Glutamatergic neuron (in vitro differentiated cells): ENCODE measurements around the gene CRB1. TPM values are rescaled to one million over a fixed set of nuclear protein-coding genes. Genes with fewer than 3 reads are reported as not detected.

Source experiments
- DNase-seq: peaks from one replicate; pipeline ENCODE4 v3.0.0; 2022
- H3K27ac Mint-ChIP-seq: one replicate; pipeline ENCODE4 v1.8.0; 2020; ENCODE audit warnings: mild to moderate bottlenecking, mixed read lengths, inconsistent platforms; ENCODE audit not compliant: unreplicated experiment
- H3K27me3 Mint-ChIP-seq: one replicate; pipeline ENCODE4 v1.8.0; 2020; ENCODE audit warnings: mild to moderate bottlenecking, moderate library complexity, mixed read lengths, inconsistent platforms; ENCODE audit not compliant: unreplicated experiment
- H3K36me3 Mint-ChIP-seq: one replicate; pipeline ENCODE4 v1.8.0; 2020; ENCODE audit warnings: mild to moderate bottlenecking, mixed read lengths, inconsistent platforms; ENCODE audit not compliant: unreplicated experiment
- H3K4me1 Mint-ChIP-seq: one replicate; pipeline ENCODE4 v1.8.0; 2020; ENCODE audit warnings: mild to moderate bottlenecking, low read depth, mixed read lengths, inconsistent platforms; ENCODE audit not compliant: unreplicated experiment
- H3K4me3 Mint-ChIP-seq: one replicate; pipeline ENCODE4 v1.8.0; 2020; ENCODE audit warnings: mild to moderate bottlenecking, mixed read lengths, inconsistent platforms; ENCODE audit not compliant: unreplicated experiment
- H3K9me3 Mint-ChIP-seq: one replicate; pipeline ENCODE4 v1.8.0; 2020; ENCODE audit warnings: mild to moderate bottlenecking, moderate library complexity, mixed read lengths, inconsistent platforms; ENCODE audit not compliant: unreplicated experiment
- CTCF ChIP-seq: fragments of 200-600 bp; sonication (generic); IDR thresholded peaks from one replicate; pipeline ENCODE4 v1.5.0; 2021; ENCODE audit not compliant: partially characterized antibody, unreplicated experiment
- total RNA-seq: library from RNA; stranded (reverse); fragmentation: NEBNext Ultra II Directional; extraction: Animal tissue kit (Norgen Biotek cat#: 25700); gene quantifications from one replicate; pipeline ENCODE4 v1.2.1, GENCODE V29; 2021; ENCODE audit not compliant: unreplicated experiment

Gene CRB1
- total RNA-seq, 1 donor from 2014 or later, result 7.3 TPM

DNA sequence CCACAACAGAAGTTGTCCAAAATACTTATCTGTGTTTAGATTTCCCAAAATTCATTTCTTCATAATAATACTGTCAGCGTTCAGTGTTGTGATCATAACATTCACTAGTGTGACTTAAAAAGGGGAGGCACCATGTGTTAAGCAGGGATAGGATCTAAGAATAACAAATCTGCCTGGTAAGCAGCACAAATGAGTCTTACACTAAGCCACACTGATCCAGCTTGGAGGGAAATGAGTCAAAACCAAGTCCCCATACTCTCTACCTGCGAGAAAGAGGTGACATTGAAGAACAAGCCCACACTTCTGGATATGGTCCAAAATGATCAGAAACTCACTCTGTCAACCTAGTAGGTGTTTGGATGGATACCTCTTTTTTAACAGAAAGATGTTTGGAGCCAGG, 145.5 kb downstream of the CRB1 start:
- no peak for DNase-seq
- Mint-ChIP-seq H3K27me3 (no peaks in the 10 kb centered on the region), H3K4me3 (no peak overlapping the region), H3K27ac (no peak overlapping the region), H3K36me3 (no peaks in the 10 kb centered on the region), H3K9me3 (no peaks in the 10 kb centered on the region), H3K4me1 (no peaks in the 10 kb centered on the region)
- TF ChIP-seq CTCF, result no peak

GRCh38 chr1:197415221-197415620, 147.2 kb downstream of the CRB1 start:
- H3K4me3 Mint-ChIP-seq, result no peak overlapping the region
- no peaks in the 10 kb centered on the region for H3K36me3 Mint-ChIP-seq
- no peaks in the 10 kb centered on the region for H3K27me3 Mint-ChIP-seq
- no peaks in the 10 kb centered on the region for H3K9me3 Mint-ChIP-seq
- H3K27ac Mint-ChIP-seq, result no peak overlapping the region
- TF ChIP-seq CTCF, result no peak
- DNase-seq, result no peak
- no peaks in the 10 kb centered on the region for H3K4me1 Mint-ChIP-seq

GRCh38 chr1:197418693-197419092, 150.6 kb downstream of the CRB1 start:
- no peaks in the 10 kb centered on the region for H3K9me3 Mint-ChIP-seq
- no peak for TF ChIP-seq CTCF
- no peaks in the 10 kb centered on the region for H3K27me3 Mint-ChIP-seq
- no peak overlapping the region for H3K27ac Mint-ChIP-seq
- no peaks in the 10 kb centered on the region for H3K36me3 Mint-ChIP-seq
- no peaks in the 10 kb centered on the region for H3K4me1 Mint-ChIP-seq
- no peak for DNase-seq
- no peak overlapping the region for H3K4me3 Mint-ChIP-seq

DNA sequence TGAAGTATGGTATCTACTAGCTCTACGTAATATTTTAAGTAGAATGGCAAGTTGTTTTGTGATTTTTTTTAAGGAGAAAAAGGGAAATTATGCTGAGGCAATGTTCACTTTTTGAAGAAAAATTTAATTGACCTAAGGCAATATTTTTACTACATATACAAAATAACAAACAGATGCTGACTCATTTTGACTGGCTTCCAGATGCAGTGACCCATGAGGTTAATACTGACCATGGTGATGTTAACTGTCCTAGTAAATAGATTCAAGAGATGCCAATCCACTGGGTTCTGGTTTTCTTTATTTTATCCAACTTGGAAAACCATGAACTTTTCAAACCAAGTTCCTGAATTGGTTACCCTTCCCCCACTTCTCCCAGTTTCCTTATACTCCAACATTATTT, 154.9 kb downstream of the CRB1 start:
- no peaks in the 10 kb centered on the region for H3K36me3 Mint-ChIP-seq
- no peaks in the 10 kb centered on the region for H3K27me3 Mint-ChIP-seq
- H3K27ac Mint-ChIP-seq, result no peak overlapping the region
- H3K4me1 Mint-ChIP-seq, result no peaks in the 10 kb centered on the region
- H3K9me3 Mint-ChIP-seq, result no peaks in the 10 kb centered on the region
- TF ChIP-seq CTCF, result no peak
- no peak overlapping the region for H3K4me3 Mint-ChIP-seq
- no peak for DNase-seq

GRCh38 chr1:197424380-197424779, 156.3 kb downstream of the CRB1 start:
- Mint-ChIP-seq H3K36me3 (no peaks in the 10 kb centered on the region), H3K4me3 (no peak overlapping the region)

More at GRCh38 chr1:197424380-197424779, 156.3 kb downstream of the CRB1 start:
- TF ChIP-seq CTCF, result no peak
- DNase-seq, result no peak
- Mint-ChIP-seq H3K27me3 (no peaks in the 10 kb centered on the region), H3K27ac (no peak overlapping the region), H3K4me1 (no peaks in the 10 kb centered on the region), H3K9me3 (no peaks in the 10 kb centered on the region)
